ENCODE data around the gene PTPRE.

The PTPRE gene

DNA sequence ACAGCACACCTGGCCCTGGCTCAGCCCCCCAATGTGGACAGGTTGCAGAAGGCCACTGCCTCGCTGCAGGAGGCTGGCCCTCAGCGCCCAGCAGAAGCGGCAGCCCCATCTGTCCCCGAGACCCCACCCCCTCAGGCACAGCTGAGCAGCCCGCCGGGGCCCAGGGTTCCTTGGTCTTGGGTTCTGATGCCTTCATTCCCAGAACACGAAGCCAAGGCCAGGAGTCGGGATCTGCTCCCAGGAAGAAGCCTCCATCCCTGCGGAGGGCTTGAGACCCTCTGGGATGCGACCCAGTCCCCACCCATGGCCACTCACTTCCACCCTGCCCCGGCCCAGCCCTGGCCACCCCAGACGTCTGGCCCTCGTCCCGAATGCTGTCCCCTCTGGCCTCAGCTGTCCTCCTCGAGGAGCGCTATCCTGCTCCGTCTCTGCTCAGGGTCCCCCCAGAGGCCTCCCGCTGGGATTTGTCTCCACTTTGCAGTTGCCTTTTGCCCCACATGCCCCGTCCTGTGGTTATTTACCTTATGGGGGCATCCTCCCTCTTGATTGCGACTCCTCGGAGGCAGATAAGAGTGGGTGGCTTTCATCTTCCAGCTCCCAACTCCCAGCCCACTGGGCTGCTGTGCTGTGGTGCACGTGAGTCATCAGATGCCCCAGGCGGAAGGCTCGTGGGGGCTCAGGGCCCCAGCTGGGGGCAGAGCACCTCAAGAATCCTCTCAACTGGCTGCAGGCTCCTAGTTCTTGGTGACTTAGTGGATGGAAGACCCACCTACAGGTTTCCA lies 121.8 kb downstream of the PTPRE start:
- DNase-seq (ENCODE audit: low read depth) = no peak
- TF ChIP-seq, protein P1, sequence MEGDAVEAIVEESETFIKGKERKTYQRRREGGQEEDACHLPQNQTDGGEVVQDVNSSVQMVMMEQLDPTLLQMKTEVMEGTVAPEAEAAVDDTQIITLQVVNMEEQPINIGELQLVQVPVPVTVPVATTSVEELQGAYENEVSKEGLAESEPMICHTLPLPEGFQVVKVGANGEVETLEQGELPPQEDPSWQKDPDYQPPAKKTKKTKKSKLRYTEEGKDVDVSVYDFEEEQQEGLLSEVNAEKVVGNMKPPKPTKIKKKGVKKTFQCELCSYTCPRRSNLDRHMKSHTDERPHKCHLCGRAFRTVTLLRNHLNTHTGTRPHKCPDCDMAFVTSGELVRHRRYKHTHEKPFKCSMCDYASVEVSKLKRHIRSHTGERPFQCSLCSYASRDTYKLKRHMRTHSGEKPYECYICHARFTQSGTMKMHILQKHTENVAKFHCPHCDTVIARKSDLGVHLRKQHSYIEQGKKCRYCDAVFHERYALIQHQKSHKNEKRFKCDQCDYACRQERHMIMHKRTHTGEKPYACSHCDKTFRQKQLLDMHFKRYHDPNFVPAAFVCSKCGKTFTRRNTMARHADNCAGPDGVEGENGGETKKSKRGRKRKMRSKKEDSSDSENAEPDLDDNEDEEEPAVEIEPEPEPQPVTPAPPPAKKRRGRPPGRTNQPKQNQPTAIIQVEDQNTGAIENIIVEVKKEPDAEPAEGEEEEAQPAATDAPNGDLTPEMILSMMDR (conservative IDR thresholded peaks at IDR 0.05; ENCODE audit: low read depth, low read length) = no peak
- H3K4me3 ChIP-seq (ENCODE audit: low read length) = no peak overlapping the region

DNA sequence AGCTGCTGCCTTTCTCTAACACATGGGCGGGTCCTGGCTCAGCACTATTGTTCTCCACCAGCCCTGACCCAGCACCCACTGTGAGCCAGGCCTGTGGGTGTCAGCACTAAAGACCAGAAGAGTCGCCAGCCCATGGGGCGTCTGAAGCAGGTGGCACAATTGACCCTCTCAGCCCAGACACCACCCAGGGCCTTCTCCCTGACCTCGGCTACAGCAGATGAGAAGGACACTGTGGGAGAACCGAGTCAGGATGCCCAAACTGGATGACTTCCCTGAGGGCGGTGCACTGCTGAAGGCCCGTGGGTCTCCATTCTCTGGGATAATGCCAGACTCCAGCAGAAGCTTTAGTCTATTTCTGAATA lies 122.4 kb downstream of the PTPRE start:
- DNase-seq (ENCODE audit: low read depth) = no peak
- no peak overlapping the region for H3K4me3 ChIP-seq (ENCODE audit: low read length)
- TF ChIP-seq, protein P1 (conservative IDR thresholded peaks at IDR 0.05; ENCODE audit: low read depth, low read length) = no peak

DNA sequence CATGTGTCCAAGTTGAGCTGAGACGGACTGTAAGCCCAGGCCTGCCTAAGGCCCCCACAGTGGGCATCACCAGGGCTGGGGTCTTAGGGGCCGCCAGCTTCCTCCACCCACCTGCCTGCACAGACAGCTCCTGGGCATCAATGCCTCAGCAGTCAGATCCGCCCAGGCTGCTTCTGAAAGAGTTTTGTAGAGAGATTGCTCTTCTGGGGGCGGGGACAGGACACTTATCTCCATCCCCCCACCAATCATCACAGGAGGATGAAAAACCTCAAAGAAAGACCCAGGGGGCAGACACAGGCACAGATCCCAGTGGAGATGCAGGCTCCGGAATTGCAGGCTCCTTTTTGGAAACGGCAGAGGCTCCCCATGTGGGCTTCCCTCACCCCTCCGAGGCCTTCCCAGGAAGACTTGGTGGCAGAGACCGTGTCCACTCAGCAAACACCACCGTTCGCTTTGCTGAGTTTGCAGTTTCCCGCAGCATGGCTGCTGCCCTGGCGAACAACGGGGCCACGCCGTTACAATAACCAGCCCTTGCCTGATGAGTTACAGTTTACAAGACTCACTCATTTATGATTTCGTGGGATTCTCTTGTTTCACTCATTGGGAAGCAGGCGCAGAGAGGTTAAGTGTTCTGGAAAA lies 122.9 kb downstream of the PTPRE start:
- no peak for DNase-seq (ENCODE audit: low read depth)
- H3K4me3 ChIP-seq (ENCODE audit: low read length) = no peak overlapping the region
- TF ChIP-seq, protein P1 (conservative IDR thresholded peaks at IDR 0.05; ENCODE audit: low read depth, low read length) = no peak

DNA sequence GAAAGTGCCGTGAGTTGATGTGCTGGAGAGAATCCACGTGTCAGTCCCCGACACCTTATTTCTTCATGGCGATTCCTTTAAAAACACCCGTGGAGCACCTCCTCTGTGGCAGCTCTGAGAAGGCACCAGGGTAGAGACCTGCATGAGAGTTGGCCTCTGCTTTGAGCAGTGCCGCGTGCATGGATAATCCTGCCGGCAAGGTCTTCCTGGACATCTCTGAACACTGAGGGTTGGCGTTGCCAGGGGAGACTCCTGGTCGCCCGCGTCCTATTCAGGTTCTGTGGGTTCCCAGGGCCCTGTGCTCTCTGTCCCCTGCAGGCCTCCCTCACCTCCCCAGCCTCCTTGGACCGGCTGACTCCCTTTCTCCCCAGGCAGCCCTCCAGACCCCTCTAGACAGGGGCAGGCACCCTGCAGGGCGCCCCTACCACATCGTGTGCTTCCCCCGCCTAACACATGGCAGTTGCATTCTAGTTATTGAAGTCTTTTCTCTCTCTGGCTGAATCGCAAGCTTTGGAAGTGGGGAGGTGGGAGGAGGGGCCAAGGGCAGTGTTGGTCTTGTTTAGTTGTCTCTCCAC lies 123.7 kb downstream of the PTPRE start:
- DNase-seq (ENCODE audit: low read depth) = no peak
- TF ChIP-seq, protein P1 (conservative IDR thresholded peaks at IDR 0.05; ENCODE audit: low read depth, low read length) = no peak
- no peak overlapping the region for H3K4me3 ChIP-seq (ENCODE audit: low read length)

DNA sequence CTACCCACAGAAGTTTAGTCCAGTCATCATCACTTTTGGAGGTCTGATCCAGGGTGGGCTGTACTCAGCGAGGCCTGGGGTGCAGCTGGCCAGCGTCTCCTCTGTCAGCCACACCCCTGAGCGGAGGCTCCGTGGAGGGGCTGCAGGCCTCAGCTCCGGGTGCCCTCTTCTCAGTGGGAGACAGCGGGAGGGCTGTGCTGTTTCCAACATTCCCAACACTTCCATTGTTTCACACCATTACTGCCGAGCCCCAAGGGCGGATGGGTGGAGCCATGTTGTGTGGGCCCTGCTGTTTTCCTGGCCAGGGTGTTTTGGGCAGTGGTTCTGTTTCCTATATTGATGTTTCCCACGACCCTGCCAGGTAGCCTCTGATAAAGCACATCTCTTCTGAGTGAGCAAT lies 124.3 kb downstream of the PTPRE start:
- TF ChIP-seq, protein P1 (conservative IDR thresholded peaks at IDR 0.05; ENCODE audit: low read depth, low read length) = no peak
- no peak overlapping the region for H3K4me3 ChIP-seq (ENCODE audit: low read length)
- no peak for DNase-seq (ENCODE audit: low read depth)

DNA sequence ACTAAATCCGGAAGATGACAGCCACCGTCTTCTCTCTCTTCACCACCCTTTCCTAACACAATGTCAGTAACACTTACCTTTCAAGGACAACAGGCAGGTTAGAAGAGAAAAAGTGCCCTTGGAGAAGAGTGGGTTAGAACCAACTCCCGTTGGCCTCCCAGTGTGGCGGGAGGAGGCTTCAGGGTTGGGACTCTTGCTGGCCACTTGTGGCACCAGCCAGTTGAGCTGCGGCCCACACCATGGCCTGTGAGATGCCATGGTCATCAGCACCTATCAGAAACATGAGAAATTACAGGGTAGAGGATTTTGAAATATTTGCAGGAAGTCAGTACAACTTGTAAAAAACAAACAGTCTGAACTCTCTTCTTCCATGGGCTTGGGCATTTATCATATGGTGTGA lies 125.6 kb downstream of the PTPRE start:
- H3K4me3 ChIP-seq (ENCODE audit: low read length) = no peak overlapping the region
- no peak for DNase-seq (ENCODE audit: low read depth)
- TF ChIP-seq, protein P1 (conservative IDR thresholded peaks at IDR 0.05; ENCODE audit: low read depth, low read length) = no peak

Measured in retinal pigment epithelial cell (primary cell).